Ovary (tissue), 3 donors: ENCODE measurements around the gene TAAR8.

ENCODE experiments used
- CTCF ChIP-seq, 3 donors: fragments of 450-650 bp in 2 of 3; fragments of 200-600 bp in 1 of 3; IDR thresholded peaks; one replicate each; pipeline versions ENCODE4 v1.5.1 to v1.8.0; 2016 to 2022; ENCODE audit warnings: antibody characterized with exemption in 3 of 3, mild to moderate bottlenecking in 1 of 3
- EP300 ChIP-seq: sonication (generic); formaldehyde crosslinking; IDR thresholded peaks from one replicate; pipeline ENCODE4 v1.6.1; 2017; ENCODE audit warnings: antibody characterized with exemption
- POLR2A ChIP-seq: fragments of 450-650 bp; IDR thresholded peaks from one replicate; pipeline ENCODE4 v1.6.1; 2017; ENCODE audit warnings: antibody characterized with exemption, mild to moderate bottlenecking, moderate library complexity
- donor health status: DM: no; HTN: no; CAD: no.

GRCh38 chr6:132598473-132598872 lies 46.0 kb downstream of the TAAR8 start:
- TF ChIP-seq CTCF (IDR thresholded peaks at IDR 0.05) (no peak), POLR2A (no peak), EP300 (no peak)
